Measurements from ENCODE around the gene HSBP1L1. TPM values are rescaled to one million over a fixed set of nuclear protein-coding genes. Genes with fewer than 3 reads are reported as not detected.

HSBP1L1 gene
- total and polyA plus RNA-seq, 2 of the 13 experiments (the other 11 are each of a cell fraction or from before 2014, with no cell fraction given), result 22.6 to 45.1 TPM

GRCh38 chr18:79926715-79927606, 37.5 kb upstream of the HSBP1L1 start (continued):
- TF ChIP-seq ZNF781 (CRISPR knock-in tag; IDR thresholded peaks at IDR 0.05; ENCODE audit: borderline replicate concordance, not compliant biosample characterization) (no peak), SMYD3 (CRISPR knock-in tag; IDR thresholded peaks at IDR 0.05) (no peak)

DNA sequence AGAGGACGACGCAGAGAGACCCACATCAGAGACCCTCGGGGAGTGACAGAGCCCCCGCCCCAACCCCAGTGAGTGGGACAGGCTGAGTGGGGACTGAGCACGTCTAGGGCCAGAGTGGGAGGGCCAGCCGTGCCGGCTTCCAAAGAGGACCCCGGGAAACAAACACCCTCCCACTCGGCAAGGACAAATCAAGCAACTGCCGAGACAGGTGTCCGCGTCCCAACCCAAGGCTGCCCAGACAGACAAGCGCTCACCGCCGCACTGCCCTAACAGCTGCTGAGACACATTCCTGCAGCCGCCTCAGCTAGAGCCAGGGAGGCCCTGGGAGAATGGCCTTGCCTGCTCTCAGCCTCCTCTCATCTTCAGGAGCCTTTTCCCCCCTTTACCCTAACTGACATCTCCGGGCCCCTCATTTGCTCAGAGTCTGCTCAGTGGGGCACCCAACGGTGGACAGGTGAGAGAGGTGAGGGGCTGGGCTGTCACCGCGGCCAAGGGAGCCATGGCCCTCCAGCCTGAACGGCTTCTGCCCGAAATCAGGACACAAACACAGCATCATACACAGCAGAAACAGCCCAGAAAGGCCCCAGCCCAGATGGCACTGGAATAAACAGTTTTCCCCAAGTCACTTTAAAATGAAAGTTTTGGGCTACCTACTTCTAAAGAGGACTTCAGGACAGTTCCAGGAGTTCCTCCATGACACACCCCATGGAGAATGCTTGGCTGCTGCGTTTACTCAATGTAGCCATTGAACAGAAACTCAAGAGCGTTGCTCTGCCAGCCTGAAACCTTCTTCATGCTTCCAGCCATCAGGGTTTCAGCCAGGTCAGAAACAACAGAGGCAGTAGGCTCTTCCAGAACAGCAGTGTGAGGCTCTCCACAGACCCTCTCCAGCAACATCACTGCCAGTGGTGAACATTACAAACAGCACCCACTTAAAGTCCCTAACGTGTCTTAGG, 36.6 kb upstream of the HSBP1L1 start:
- H3K27ac ChIP-seq (ENCODE audit: extremely low read length, insufficient read depth, low read length), result no peak overlapping the region
- H3K79me2 ChIP-seq (ENCODE audit: insufficient read depth, low read length), result peaks cover 75% of the 10 kb centered on the region
- H3K36me3 ChIP-seq (replicated peaks in 1 of 2; ENCODE audit: control insufficient read depth in 1 of 2, insufficient read depth in 2 of 2, low read length in 2 of 2), result peaks cover 9 to 53% of the 10 kb centered on the region in 2 experiments

More for the DNA sequence above, 36.6 kb upstream of the HSBP1L1 start:
- Histone ChIP-seq H3K4me2 (ENCODE audit: low read depth, low read length) (no peak overlapping the region), H3K4me1 (ENCODE audit: insufficient read depth, low read length) (no peaks in the 10 kb centered on the region), H3K27me3 (ENCODE audit: control insufficient read depth in 1 of 2, insufficient read depth in 2 of 2, low read length in 2 of 2) (no peaks in the 10 kb centered on the region), H3K4me3 (replicated peaks in 1 of 3; ENCODE audit: insufficient read depth in 1 of 3, low read depth in 2 of 3, low read length in 3 of 3) (no peak overlapping the region), H3K9ac (ENCODE audit: insufficient read depth, low read depth, low read length) (no peak overlapping the region), H4K20me1 (ENCODE audit: insufficient read depth, low read length) (peaks cover 61% of the 10 kb centered on the region), H3K9me3 (ENCODE audit: low read length) (peaks cover 7% of the 10 kb centered on the region), H2AFZ (ENCODE audit: low read length) (no peak overlapping the region)
- 94% methylated on average over 15 of the region's 25 CpGs for WGBS (ENCODE audit: low lambda C conversion rate)
- FAIRE-seq (no peak), DNase-seq (ENCODE audit: low spot score) (no peak), ATAC-seq (no peak)
- CTCF ChIA-PET (ENCODE audit: low intra/inter-chr PET ratio, low total read pairs), result no interaction called here
- in situ Hi-C loops (cut with HindIII; ENCODE audit: extremely low pct_ligation_motif_present, low pct_unique_long_range_greater_than_20kb) (no loop called here), intact Hi-C loops (cut with micrococcal nuclease; ENCODE audit: unreplicated experiment) (no loop called here)
- TF ChIP-seq AGO2 (optimal IDR thresholded peaks at IDR 0.05; ENCODE audit: low read depth, low read length), result peak; percentile 38
- TF ChIP-seq ARID3A (IDR thresholded peaks at IDR 0.05; ENCODE audit: low read depth, low read length), result no peak
- TF ChIP-seq, protein P1, sequence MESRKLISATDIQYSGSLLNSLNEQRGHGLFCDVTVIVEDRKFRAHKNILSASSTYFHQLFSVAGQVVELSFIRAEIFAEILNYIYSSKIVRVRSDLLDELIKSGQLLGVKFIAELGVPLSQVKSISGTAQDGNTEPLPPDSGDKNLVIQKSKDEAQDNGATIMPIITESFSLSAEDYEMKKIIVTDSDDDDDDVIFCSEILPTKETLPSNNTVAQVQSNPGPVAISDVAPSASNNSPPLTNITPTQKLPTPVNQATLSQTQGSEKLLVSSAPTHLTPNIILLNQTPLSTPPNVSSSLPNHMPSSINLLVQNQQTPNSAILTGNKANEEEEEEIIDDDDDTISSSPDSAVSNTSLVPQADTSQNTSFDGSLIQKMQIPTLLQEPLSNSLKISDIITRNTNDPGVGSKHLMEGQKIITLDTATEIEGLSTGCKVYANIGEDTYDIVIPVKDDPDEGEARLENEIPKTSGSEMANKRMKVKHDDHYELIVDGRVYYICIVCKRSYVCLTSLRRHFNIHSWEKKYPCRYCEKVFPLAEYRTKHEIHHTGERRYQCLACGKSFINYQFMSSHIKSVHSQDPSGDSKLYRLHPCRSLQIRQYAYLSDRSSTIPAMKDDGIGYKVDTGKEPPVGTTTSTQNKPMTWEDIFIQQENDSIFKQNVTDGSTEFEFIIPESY (CRISPR knock-in tag; IDR thresholded peaks at IDR 0.05), result peak; percentile 7; the same call in 1 of the 2 replicates
- TF ChIP-seq, protein P2, sequence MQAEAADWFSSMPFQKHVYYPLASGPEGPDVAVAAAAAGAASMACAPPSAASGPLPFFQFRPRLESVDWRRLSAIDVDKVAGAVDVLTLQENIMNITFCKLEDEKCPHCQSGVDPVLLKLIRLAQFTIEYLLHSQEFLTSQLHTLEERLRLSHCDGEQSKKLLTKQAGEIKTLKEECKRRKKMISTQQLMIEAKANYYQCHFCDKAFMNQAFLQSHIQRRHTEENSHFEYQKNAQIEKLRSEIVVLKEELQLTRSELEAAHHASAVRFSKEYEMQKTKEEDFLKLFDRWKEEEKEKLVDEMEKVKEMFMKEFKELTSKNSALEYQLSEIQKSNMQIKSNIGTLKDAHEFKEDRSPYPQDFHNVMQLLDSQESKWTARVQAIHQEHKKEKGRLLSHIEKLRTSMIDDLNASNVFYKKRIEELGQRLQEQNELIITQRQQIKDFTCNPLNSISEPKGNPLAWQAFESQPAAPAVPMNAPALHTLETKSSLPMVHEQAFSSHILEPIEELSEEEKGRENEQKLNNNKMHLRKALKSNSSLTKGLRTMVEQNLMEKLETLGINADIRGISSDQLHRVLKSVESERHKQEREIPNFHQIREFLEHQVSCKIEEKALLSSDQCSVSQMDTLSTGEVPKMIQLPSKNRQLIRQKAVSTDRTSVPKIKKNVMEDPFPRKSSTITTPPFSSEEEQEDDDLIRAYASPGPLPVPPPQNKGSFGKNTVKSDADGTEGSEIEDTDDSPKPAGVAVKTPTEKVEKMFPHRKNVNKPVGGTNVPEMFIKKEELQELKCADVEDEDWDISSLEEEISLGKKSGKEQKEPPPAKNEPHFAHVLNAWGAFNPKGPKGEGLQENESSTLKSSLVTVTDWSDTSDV (CRISPR knock-in tag; IDR thresholded peaks at IDR 0.05), result no peak
- BruUV-seq (replicated peaks), result no TSS peak
- POLR2A ChIA-PET, result no interaction called here

Data from HepG2 (cell line).